Keratinocyte (primary cell): ENCODE measurements around the gene BDKRB1. TPM values are rescaled to one million over a fixed set of nuclear protein-coding genes. Genes with fewer than 3 reads are reported as not detected.

ENCODE experiments used
- DNase-seq: peaks from one replicate; pipeline ENCODE4 v3.0.0-alpha.2; 2011; ENCODE audit warnings: low read depth, missing footprints, low spot score
- FAIRE-seq: peaks from 2 replicates; lab custom pipeline; 2011; peaks lifted over from hg19 to GRCh38; lab: Jason Lieb, UNC
- H2AFZ ChIP-seq: 2 replicates; pipeline ENCODE4 v1.6.0; 2012; ENCODE audit warnings: low read length, control low read depth, inconsistent platforms; ENCODE audit not compliant: control insufficient read depth
- H3K27ac ChIP-seq: 2 replicates; pipeline ENCODE4 v1.5.1; 2011; ENCODE audit warnings: low read length; ENCODE audit not compliant: control insufficient read depth, insufficient read depth
- H3K27me3 ChIP-seq: 3 replicates; pipeline ENCODE4 v1.6.0; 2011; ENCODE audit warnings: low read length; ENCODE audit not compliant: control insufficient read depth, insufficient read depth; ENCODE audit errors: extremely low read depth
- H3K36me3 ChIP-seq, 2 experiments: 2 replicates in 1 of 2; 3 replicates in 1 of 2; pipeline ENCODE4 v1.5.1; 2011; ENCODE audit warnings: low read length in 2 of 2, mild to moderate bottlenecking in 1 of 2; ENCODE audit not compliant: control insufficient read depth in 2 of 2, insufficient read depth in 2 of 2; ENCODE audit errors: extremely low read depth in 1 of 2
- H3K4me1 ChIP-seq: 3 replicates; pipeline ENCODE4 v1.5.1; 2011; ENCODE audit warnings: low read length; ENCODE audit not compliant: control insufficient read depth, insufficient read depth; ENCODE audit errors: extremely low read depth
- H3K4me2 ChIP-seq: 3 replicates; pipeline ENCODE4 v1.6.0; 2011; ENCODE audit warnings: low read depth, low read length; ENCODE audit not compliant: control insufficient read depth, insufficient read depth; ENCODE audit errors: extremely low read depth
- H3K4me3 ChIP-seq, 3 experiments: fragments of 200-600 bp in 1 of 3; sonication (generic) in 1 of 3; 2 replicates in 2 of 3; 3 replicates in 1 of 3; pipeline ENCODE4 v1.5.1; 2011 to 2016; ENCODE audit warnings: low read length in 3 of 3, mild to moderate bottlenecking in 3 of 3, control low read depth in 2 of 3, inconsistent platforms in 1 of 3, low read depth in 1 of 3, mixed read lengths in 1 of 3, mixed run types in 1 of 3, moderate library complexity in 1 of 3; ENCODE audit not compliant: control insufficient read depth in 2 of 3, insufficient read depth in 2 of 3; ENCODE audit errors: extremely low read depth in 1 of 3
- H3K79me2 ChIP-seq: 2 replicates; pipeline ENCODE4 v1.6.0; 2012; ENCODE audit warnings: low read length; ENCODE audit not compliant: control insufficient read depth, insufficient read depth
- H3K9ac ChIP-seq: 3 replicates; pipeline ENCODE4 v1.6.0; 2011; ENCODE audit warnings: low read length; ENCODE audit not compliant: control insufficient read depth, insufficient read depth; ENCODE audit errors: extremely low read depth
- H3K9me1 ChIP-seq: 3 replicates; pipeline ENCODE4 v1.6.0; 2011; ENCODE audit warnings: low read length; ENCODE audit not compliant: control insufficient read depth, insufficient read depth; ENCODE audit errors: extremely low read depth
- H3K9me3 ChIP-seq: 2 replicates; pipeline ENCODE4 v1.5.1; 2012; ENCODE audit warnings: low read depth, low read length; ENCODE audit not compliant: control insufficient read depth
- H4K20me1 ChIP-seq: 3 replicates; pipeline ENCODE4 v1.6.0; 2011; ENCODE audit warnings: low read length; ENCODE audit not compliant: control insufficient read depth, insufficient read depth; ENCODE audit errors: extremely low read depth
- CTCF ChIP-seq, 3 experiments: IDR thresholded peaks in 1 of 3; conservative IDR thresholded peaks in 1 of 3; optimal IDR thresholded peaks in 1 of 3; 2 replicates in 2 of 3; 3 replicates in 1 of 3; pipeline versions ENCODE3 to v1.5.1; 2011; ENCODE audit warnings: low read length in 3 of 3, mild to moderate bottlenecking in 3 of 3, moderate library complexity in 2 of 3, control low read depth in 1 of 3, inconsistent platforms in 1 of 3; ENCODE audit not compliant: insufficient read depth in 2 of 3; ENCODE audit errors: extremely low read depth in 1 of 3
- EZH2 ChIP-seq: IDR thresholded peaks from one replicate; pipeline ENCODE4 v1.6.1; 2012; ENCODE audit warnings: inconsistent platforms, mild to moderate bottlenecking, low read length, moderate library complexity
- dilution Hi-C: fragments of 300-500 bp; cut with MboI; formaldehyde crosslinking; loops from one replicate; pipeline ENCODE4 v1.7.0; 2020; ENCODE audit warnings: low sequenced_read_pairs; ENCODE audit not compliant: extremely low pct_ligation_motif_present
- polyA plus RNA-seq, 5 experiments: library from polyadenylated mRNA; depleted of rRNA in 3 of 5; stranded (reverse) in 3 of 5; stranded (forward) in 1 of 5; unstranded in 1 of 5; fragments of >200 nt; gene quantifications; 1 replicate in 1 of 5; 2 replicates in 3 of 5; 3 replicates in 1 of 5; pipeline versions ENCODE4 v1.2.1 to v1.2.3, GENCODE V29; 2011 to 2012; ENCODE audit warnings: missing spikeins in 2 of 5, low read depth in 1 of 5, low replicate concordance in 1 of 5

Gene BDKRB1
- polyA plus RNA-seq, 1 donor (not counting 4 experiments of a cell fraction or from before 2014, with no cell fraction given) = 3.4 TPM

DNA sequence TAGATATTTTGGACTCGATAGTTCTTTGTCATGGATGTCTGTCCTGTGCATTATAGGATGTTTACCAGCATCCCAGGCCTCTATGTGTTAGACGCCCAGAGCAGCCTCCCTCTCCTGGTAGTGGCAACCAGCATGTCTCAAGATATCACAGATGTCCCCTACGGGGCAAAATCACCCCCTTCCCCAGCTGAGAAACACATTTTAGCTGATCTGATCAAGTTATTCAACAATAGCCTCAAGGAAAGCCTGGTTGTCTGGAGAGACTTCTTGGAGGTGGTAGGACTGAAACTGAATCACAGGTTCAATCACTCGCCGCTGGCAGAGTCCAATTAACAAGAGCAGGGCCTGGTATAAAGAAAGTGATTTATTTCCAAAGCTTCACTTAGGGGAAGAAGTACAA is 17.6 kb downstream of the BDKRB1 start:
- TF ChIP-seq EZH2 (no peak), CTCF (optimal IDR thresholded peaks at IDR 0.05 in 1 of 3, IDR thresholded peaks at IDR 0.05 in 1 of 3, conservative IDR thresholded peaks at IDR 0.05 in 1 of 3; ENCODE audit: extremely low read depth in 1 of 3, insufficient read depth in 2 of 3, low read length in 3 of 3) (no peak)
- Histone ChIP-seq H3K36me3 (no peaks in the 10 kb centered on the region), H3K9me3 (peaks cover 9% of the 10 kb centered on the region), H4K20me1 (no peaks in the 10 kb centered on the region), H3K4me2 (no peak overlapping the region), H3K27ac (no peak overlapping the region), H3K4me1 (peaks cover 38% of the 10 kb centered on the region), H3K9ac (no peak overlapping the region), H2AFZ (no peak overlapping the region), H3K9me1 (no peaks in the 10 kb centered on the region), H3K4me3 (no peak overlapping the region), H3K79me2 (no peaks in the 10 kb centered on the region), H3K27me3 (no peaks in the 10 kb centered on the region)
- dilution Hi-C loops = no loop called here
- FAIRE-seq (peak; percentile 70), DNase-seq (no peak)

DNA sequence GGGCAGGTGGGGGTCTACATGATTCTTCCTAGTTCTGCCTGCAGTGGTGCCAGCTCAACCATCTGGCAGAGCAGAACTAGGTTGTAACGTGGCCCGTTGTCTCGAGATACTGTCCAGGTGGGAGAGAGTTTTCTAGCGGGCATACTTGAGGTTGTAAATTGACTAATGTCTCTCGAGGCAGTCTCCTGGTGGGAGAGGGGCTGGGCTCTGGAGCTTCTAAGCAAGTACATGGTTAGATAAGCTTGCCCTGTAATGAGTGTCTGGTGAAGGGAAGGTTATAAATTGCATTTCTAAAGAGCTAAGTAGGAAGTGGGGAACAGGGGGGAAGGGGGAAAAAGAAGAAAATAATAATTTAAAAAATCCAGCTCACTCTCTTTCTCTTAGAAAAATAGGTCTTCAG is 18.1 kb downstream of the BDKRB1 start:
- Histone ChIP-seq H3K9ac (no peak overlapping the region), H3K27ac (no peak overlapping the region), H4K20me1 (no peaks in the 10 kb centered on the region), H3K9me1 (no peaks in the 10 kb centered on the region), H3K79me2 (no peaks in the 10 kb centered on the region), H3K4me3 (no peak overlapping the region), H3K9me3 (peaks cover 9% of the 10 kb centered on the region), H2AFZ (no peak overlapping the region), H3K27me3 (no peaks in the 10 kb centered on the region), H3K4me1 (peaks cover 33% of the 10 kb centered on the region), H3K36me3 (no peaks in the 10 kb centered on the region), H3K4me2 (no peak overlapping the region)
- dilution Hi-C loops = no loop called here
- TF ChIP-seq CTCF (optimal IDR thresholded peaks at IDR 0.05 in 1 of 3, IDR thresholded peaks at IDR 0.05 in 1 of 3, conservative IDR thresholded peaks at IDR 0.05 in 1 of 3; ENCODE audit: extremely low read depth in 1 of 3, insufficient read depth in 2 of 3, low read length in 3 of 3) = no peak
- no peak for TF ChIP-seq EZH2
- FAIRE-seq = no peak
- DNase-seq = no peak
